Fibroblast of the aortic adventitia (primary cell): ENCODE data around the gene DYNC1H1. TPM values are rescaled to one million over a fixed set of nuclear protein-coding genes. Genes with fewer than 3 reads are reported as not detected.
"Not testable (repeated sequence)": the region's sequence is repeated elsewhere in the genome, so short reads cannot be mapped to it uniquely, and the experiment has no call there.

ENCODE experiments used
- DNase-seq: peaks from one replicate; pipeline ENCODE4 v3.0.0-alpha.2; 2010; ENCODE audit warnings: low read depth
- H3K4me3 ChIP-seq: 2 replicates; pipeline ENCODE4 v1.5.1; 2011; ENCODE audit warnings: low read depth, mild to moderate bottlenecking, control low read depth, low read length, moderate library complexity
- CTCF ChIP-seq: IDR thresholded peaks from 2 replicates; pipeline ENCODE4 v1.5.1; 2011; ENCODE audit warnings: mild to moderate bottlenecking, low read length, control low read depth, inconsistent platforms; ENCODE audit not compliant: insufficient read depth
- total RNA-seq: library from RNA; depleted of rRNA; stranded (reverse); fragments of >200 nt; gene quantifications from 2 replicates; pipeline ENCODE4 v1.2.3, GENCODE V29; 2012; ENCODE audit warnings: low replicate concordance

The DYNC1H1 gene
- total RNA-seq, 1 donor, result 376 TPM

- TF ChIP-seq CTCF, result peak; percentile 53
- H3K4me3 ChIP-seq, result no peak overlapping the region
- DNase-seq, result peak; percentile 87
These were observed 98.9 kb downstream of the DYNC1H1 start for GRCh38 chr14:102063109-102063807.

- no peak for DNase-seq
- no peak for TF ChIP-seq CTCF
- H3K4me3 ChIP-seq, result no peak overlapping the region
These were observed 99.5 kb downstream of the DYNC1H1 start for GRCh38 chr14:102063808-102064429.

GRCh38 chr14:102064590-102064989 is 100.2 kb downstream of the DYNC1H1 start:
- H3K4me3 ChIP-seq, DNase-seq: not testable (repeated sequence)

- DNase-seq, result no peak
- TF ChIP-seq CTCF, result no peak
- H3K4me3 ChIP-seq, result no peak overlapping the region
These were observed 101.7 kb downstream of the DYNC1H1 start for GRCh38 chr14:102066041-102066451.

GRCh38 chr14:102071283-102071998 is 107.1 kb downstream of the DYNC1H1 start:
- TF ChIP-seq CTCF, result no peak
- DNase-seq, result peak; percentile 56
- H3K4me3 ChIP-seq, result no peak overlapping the region

GRCh38 chr14:102074415-102074964 is 110.1 kb downstream of the DYNC1H1 start:
- no peak for TF ChIP-seq CTCF
- no peak overlapping the region for H3K4me3 ChIP-seq
- no peak for DNase-seq

GRCh38 chr14:102075155-102075554 is 110.8 kb downstream of the DYNC1H1 start:
- H3K4me3 ChIP-seq, result no peak overlapping the region
- DNase-seq, result no peak
- no peak for TF ChIP-seq CTCF
